ENCODE measurements around the gene CYFIP1. TPM values are rescaled to one million over a fixed set of nuclear protein-coding genes. Genes with fewer than 3 reads are reported as not detected.

CYFIP1 gene
- total and polyA plus RNA-seq, 2 donors from 2014 or later: 32.3 to 143 TPM

- H3K9ac ChIP-seq (ENCODE audit: low read length in 3 of 3): no peak overlapping the region
- TF ChIP-seq CTCF (IDR thresholded peaks at IDR 0.05; ENCODE audit: borderline replicate concordance, extremely low read depth, insufficient read depth): no peak
- H3K9me3 ChIP-seq (ENCODE audit: control insufficient read depth in 2 of 3, insufficient read depth in 1 of 3, low read length in 3 of 3): no peaks in the 10 kb centered on the region
- FAIRE-seq (no peak), DNase-seq (peak in 4 of 5 donors; percentile 15 to 48 (median 21))
- intact Hi-C loops (cut with DNase I): no loop called here
- H3K27me3 ChIP-seq (ENCODE audit: control insufficient read depth, insufficient read depth, low read length): no peaks in the 10 kb centered on the region
- peaks cover 6 to 62% (median 46%) of the 10 kb centered on the region in 3 donors for H3K36me3 ChIP-seq (ENCODE audit: control insufficient read depth in 2 of 3, insufficient read depth in 3 of 3, low read length in 3 of 3)
- H3K27ac ChIP-seq (ENCODE audit: low read depth in 2 of 2, low read length in 2 of 2): no peak overlapping the region
- peaks cover 0 to 5% (median 2%) of the 10 kb centered on the region in 3 donors for H3K4me1 ChIP-seq (ENCODE audit: control insufficient read depth in 2 of 3, insufficient read depth in 2 of 3, low read depth in 1 of 3, low read length in 3 of 3)
- no peak overlapping the region for H3K4me3 ChIP-seq (ENCODE audit: low read length in 3 of 3)
Observed at GRCh38 chr15:22872936-22873701, 107.0 kb downstream of the CYFIP1 start.

DNA sequence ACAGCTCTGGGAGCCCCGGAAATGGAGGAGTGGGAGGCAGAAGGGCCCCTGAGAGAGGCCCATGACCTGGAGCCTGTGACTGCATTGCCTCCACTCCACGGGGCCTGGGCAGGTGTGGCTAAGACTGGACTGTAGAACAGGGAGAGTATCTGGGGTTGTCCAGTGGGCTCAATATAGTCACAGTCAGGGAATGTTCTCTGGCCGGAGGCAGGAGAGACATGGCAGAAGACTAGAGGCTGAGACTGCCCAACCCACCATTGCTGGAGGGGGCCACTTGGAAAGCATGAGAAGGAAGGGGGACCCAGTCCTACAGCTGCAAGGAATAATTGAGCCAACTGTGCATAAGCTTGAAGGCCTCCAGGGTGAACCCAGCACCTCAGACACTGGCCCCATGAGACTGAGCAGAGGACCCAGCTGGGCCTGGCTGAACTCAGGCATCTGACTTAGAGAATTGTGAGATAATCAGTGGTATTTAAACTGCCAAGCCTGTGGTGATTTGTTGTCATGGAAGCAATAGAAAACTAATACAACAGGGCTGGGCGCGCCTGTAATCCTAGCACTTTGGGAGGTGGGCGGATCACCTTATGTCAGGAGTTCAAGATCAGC is 108.6 kb downstream of the CYFIP1 start:
- Histone ChIP-seq H3K27ac (ENCODE audit: low read depth in 2 of 2, low read length in 2 of 2) (no peak overlapping the region), H3K36me3 (ENCODE audit: control insufficient read depth in 2 of 3, insufficient read depth in 3 of 3, low read length in 3 of 3) (peaks cover 6 to 66% (median 47%) of the 10 kb centered on the region in 3 donors), H3K4me1 (ENCODE audit: control insufficient read depth in 2 of 3, insufficient read depth in 2 of 3, low read depth in 1 of 3, low read length in 3 of 3) (peaks cover 0 to 5% (median 2%) of the 10 kb centered on the region in 3 donors), H3K9me3 (ENCODE audit: control insufficient read depth in 2 of 3, insufficient read depth in 1 of 3, low read length in 3 of 3) (no peaks in the 10 kb centered on the region), H3K9ac (ENCODE audit: low read length in 3 of 3) (no peak overlapping the region), H3K4me3 (ENCODE audit: low read length in 3 of 3) (no peak overlapping the region), H3K27me3 (ENCODE audit: control insufficient read depth, insufficient read depth, low read length) (no peaks in the 10 kb centered on the region)
- FAIRE-seq: no peak
- intact Hi-C loops (cut with DNase I): no loop called here
- no peak for TF ChIP-seq CTCF (IDR thresholded peaks at IDR 0.05; ENCODE audit: borderline replicate concordance, extremely low read depth, insufficient read depth)
- no peak for DNase-seq

- no peak overlapping the region for H3K4me3 ChIP-seq (ENCODE audit: low read length in 3 of 3)
- intact Hi-C loops (cut with DNase I): no loop called here
- peaks cover 6 to 73% (median 44%) of the 10 kb centered on the region in 3 donors for H3K36me3 ChIP-seq (ENCODE audit: control insufficient read depth in 2 of 3, insufficient read depth in 3 of 3, low read length in 3 of 3)
- no peaks in the 10 kb centered on the region for H3K27me3 ChIP-seq (ENCODE audit: control insufficient read depth, insufficient read depth, low read length)
- peaks cover 0 to 5% (median 2%) of the 10 kb centered on the region in 3 donors for H3K4me1 ChIP-seq (ENCODE audit: control insufficient read depth in 2 of 3, insufficient read depth in 2 of 3, low read depth in 1 of 3, low read length in 3 of 3)
- FAIRE-seq (no peak), DNase-seq (no peak)
- H3K27ac ChIP-seq (ENCODE audit: low read depth in 2 of 2, low read length in 2 of 2): no peak overlapping the region
- TF ChIP-seq CTCF (IDR thresholded peaks at IDR 0.05; ENCODE audit: borderline replicate concordance, extremely low read depth, insufficient read depth): no peak
- no peaks in the 10 kb centered on the region for H3K9me3 ChIP-seq (ENCODE audit: control insufficient read depth in 2 of 3, insufficient read depth in 1 of 3, low read length in 3 of 3)
- no peak overlapping the region for H3K9ac ChIP-seq (ENCODE audit: low read length in 3 of 3)
Observed at GRCh38 chr15:22870865-22871264, 109.3 kb downstream of the CYFIP1 start.
